GM21381 (cell line): ENCODE measurements around the gene KLHL20.

Experiments used
- ATAC-seq: cut with Tn5 transposase; IDR thresholded peaks from one replicate; pipeline ENCODE4 v1.9.1; 2021; ENCODE audit warnings: mild to moderate bottlenecking, moderate library complexity; ENCODE audit not compliant: unreplicated experiment

Gene KLHL20

DNA sequence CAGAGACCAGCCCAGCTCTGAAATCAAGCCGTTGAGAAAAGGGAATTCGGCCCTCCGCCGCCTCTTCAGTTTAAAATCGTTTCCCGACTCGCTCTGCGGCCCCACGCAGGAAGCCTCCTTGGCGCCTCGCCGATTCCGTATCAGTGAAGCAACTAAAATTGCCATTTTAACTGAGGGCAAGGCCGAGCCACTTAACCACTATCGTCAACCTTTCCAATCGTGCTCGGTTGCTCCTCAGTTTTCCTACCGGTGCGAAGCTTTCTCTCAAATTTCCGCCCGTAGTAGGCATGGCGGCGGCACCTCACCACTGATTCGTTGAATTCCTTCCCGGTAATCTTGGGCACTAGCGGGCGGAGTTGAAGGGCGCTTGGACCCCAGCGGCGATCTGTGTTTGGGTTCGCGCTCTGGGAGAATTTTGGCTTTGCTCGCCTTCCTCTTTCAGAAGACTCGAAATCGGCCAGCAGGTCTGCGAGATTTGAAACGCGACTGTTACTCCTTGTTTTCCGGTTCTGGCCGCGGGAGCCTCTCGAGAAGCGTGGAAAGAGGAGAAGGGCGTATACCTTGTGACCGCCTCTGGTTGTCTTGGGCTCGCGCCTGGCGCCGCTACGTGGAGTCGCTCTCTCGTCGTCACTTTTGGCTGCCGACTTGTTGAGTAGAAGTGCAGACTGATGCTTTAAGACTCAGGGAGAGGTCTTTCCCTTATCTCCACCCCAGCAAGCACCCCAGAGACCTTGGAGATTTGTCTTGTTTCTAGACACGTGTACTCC lies 109.7 kb downstream of the KLHL20 start, which contains the start of the genes CENPL and DARS2:
CENPL (minus strand) TSS at position 569 of the 767 bp plus-strand sequence. CDS start 13,584 bp downstream, outside the sequence.
DARS2 (plus strand) TSS at position 359 of the 767 bp plus-strand sequence. CDS start 557 bp downstream, outside the sequence.
- ATAC-seq: peak; percentile 82

- no peak for ATAC-seq
These were observed 112.8 kb downstream of the KLHL20 start for GRCh38 chr1:173827611-173828010.

GRCh38 chr1:173832748-173833147 lies 118.0 kb downstream of the KLHL20 start:
- no peak for ATAC-seq
